GM12878 (cell line): ENCODE measurements around the gene RHOBTB1. TPM values are rescaled to one million over a fixed set of nuclear protein-coding genes. Genes with fewer than 3 reads are reported as not detected.

Experiments
- ATAC-seq: fragments of 200-7000 bp; cut with Tn5 transposase; 3 replicates; pipeline ENCODE4 v1.9.1; 2020; ENCODE audit warnings: mild to moderate bottlenecking, moderate library complexity
- BruUV-seq: library from RNA; stranded (reverse); fragments of 400-500 nt; replicated peaks from 2 replicates; lab custom pipeline; 2021; lab: Mats Ljungman, UMichigan
- CTCF ChIA-PET: fragments of 300-600 bp; sonication (Branson Sonifier 250); formaldehyde crosslinking; extraction: SDS; loops from one replicate; lab custom pipeline; 2021; ENCODE audit warnings: inconsistent platforms; lab: Yijun Ruan, JAX
- POLR2A ChIA-PET: fragments of 350-600 bp; formaldehyde crosslinking; extraction: SDS; loops from one replicate; lab custom pipeline; 2021; ENCODE audit warnings: inconsistent platforms; lab: Charles Lee
- RAD21 ChIA-PET: fragments of 300-600 bp; sonication (Branson Sonifier 250); formaldehyde crosslinking; loops from one replicate; lab custom pipeline; 2023; ENCODE audit warnings: antibody characterized with exemption; ENCODE audit not compliant: unreplicated experiment; lab: Charles Lee
- SMC1A ChIA-PET: fragments of 300-600 bp; sonication (Branson Sonifier 250); formaldehyde crosslinking; loops from one replicate; lab custom pipeline; 2023; ENCODE audit not compliant: unreplicated experiment, uncharacterized antibody; lab: Charles Lee
- DNase-seq: peaks from one replicate; pipeline ENCODE4 v3.0.0-alpha.2; 2011; ENCODE audit warnings: low read depth, low spot score
- FAIRE-seq: peaks from 3 replicates; lab custom pipeline; 2011; peaks lifted over from hg19 to GRCh38; lab: Jason Lieb, UNC
- H2AFZ ChIP-seq: 2 replicates; pipeline ENCODE4 v1.6.0; 2011; ENCODE audit warnings: low read depth, low read length, control low read depth; ENCODE audit not compliant: control insufficient read depth
- H3K27ac ChIP-seq: 2 replicates; pipeline ENCODE4 v1.5.1; 2011; ENCODE audit warnings: control low read depth; ENCODE audit not compliant: control insufficient read depth, insufficient read depth
- H3K27me3 ChIP-seq, 2 experiments: replicated peaks in 1 of 2; 2 replicates each; pipeline versions ENCODE4 v1.6.0 to v1.6.1; 2011; ENCODE audit warnings: low read length in 1 of 2; ENCODE audit not compliant: control insufficient read depth in 2 of 2, insufficient read depth in 2 of 2
- H3K36me3 ChIP-seq, 2 experiments: 2 replicates each; pipeline ENCODE4 v1.5.1; 2011; ENCODE audit warnings: low read length in 1 of 2; ENCODE audit not compliant: control insufficient read depth in 2 of 2, insufficient read depth in 2 of 2
- H3K4me1 ChIP-seq: 2 replicates; pipeline ENCODE4 v1.6.1; 2011; ENCODE audit warnings: mild to moderate bottlenecking, low read length, moderate library complexity, mixed read lengths; ENCODE audit not compliant: control insufficient read depth, insufficient read depth
- H3K4me2 ChIP-seq: 2 replicates; pipeline ENCODE4 v1.6.0; 2011; ENCODE audit warnings: control low read depth; ENCODE audit not compliant: control insufficient read depth, insufficient read depth
- H3K4me3 ChIP-seq: fragments of 200-600 bp; sonication (generic); 2 replicates; pipeline ENCODE4 v1.5.1; 2016
- H3K79me2 ChIP-seq: 2 replicates; pipeline ENCODE4 v1.6.0; 2011; ENCODE audit warnings: low read length; ENCODE audit not compliant: control insufficient read depth, insufficient read depth
- H3K9ac ChIP-seq: 2 replicates; pipeline ENCODE4 v1.8.0; 2011; ENCODE audit warnings: low read length, control low read depth, mixed read lengths; ENCODE audit not compliant: control insufficient read depth, insufficient read depth
- H3K9me3 ChIP-seq: replicated peaks from 3 replicates; pipeline ENCODE4 v1.5.1; 2011; ENCODE audit warnings: mild to moderate bottlenecking, low read length; ENCODE audit not compliant: control insufficient read depth, insufficient read depth
- H4K20me1 ChIP-seq: 2 replicates; pipeline ENCODE4 v1.6.0; 2011; ENCODE audit not compliant: control insufficient read depth, insufficient read depth
- BACH1 ChIP-seq: fragments of 450-650 bp; IDR thresholded peaks from 2 replicates; pipeline ENCODE4 v1.6.1; 2017; ENCODE audit warnings: mild to moderate bottlenecking, borderline replicate concordance
- CBX5 ChIP-seq: sonication (generic); IDR thresholded peaks from 2 replicates; pipeline ENCODE4 v1.6.1; 2016; ENCODE audit warnings: low read depth, moderate library complexity, mild to moderate bottlenecking, inconsistent platforms
- CHD2 ChIP-seq: IDR thresholded peaks from 2 replicates; pipeline ENCODE4 v1.6.1; 2011; ENCODE audit warnings: low read depth, low read length, improper control_type of control experiment, borderline replicate concordance
- CREB1 ChIP-seq: IDR thresholded peaks from 2 replicates; pipeline ENCODE4 v1.6.1; 2012; ENCODE audit warnings: low read depth, mild to moderate bottlenecking, inconsistent platforms
- EZH2 ChIP-seq: IDR thresholded peaks from 2 replicates; pipeline ENCODE4 v1.6.1; 2012; ENCODE audit warnings: low read depth, mild to moderate bottlenecking, control low read depth, inconsistent platforms, low read length, borderline replicate concordance; ENCODE audit not compliant: control insufficient read depth
- HDAC2 ChIP-seq: fragments of 200-600 bp; sonication (generic); IDR thresholded peaks from 2 replicates; pipeline ENCODE4 v1.6.1; 2017
- JUNB ChIP-seq: IDR thresholded peaks from 2 replicates; pipeline ENCODE4 v1.6.1; 2016; ENCODE audit warnings: antibody characterized with exemption, mild to moderate bottlenecking
- ZNF384 ChIP-seq: IDR thresholded peaks from 2 replicates; pipeline ENCODE4 v1.6.1; 2012; ENCODE audit warnings: low read depth, mild to moderate bottlenecking, low read length, improper control_type of control experiment, borderline replicate concordance
- WGBS: methylation state at CpG from one replicate; pipeline ENCODE4 v1.1.6; 2016; ENCODE audit warnings: low lambda C conversion rate; ENCODE audit not compliant: insufficient replicate concordance, insufficient coverage; ENCODE audit errors: missing lambda C conversion rate; 5-methylcytosine and 5-hydroxymethylcytosine counted together
- in situ Hi-C: fragments of 300-500 bp; cut with MboI; formaldehyde crosslinking; loops from 9 replicates; pipeline ENCODE4 v1.14.3; 2018; ENCODE audit warnings: mixed read lengths
- intact Hi-C: fragments of 100-400 bp; cut with micrococcal nuclease; formaldehyde crosslinking; loops from one replicate; pipeline ENCODE4 v1.14.2; 2022; ENCODE audit not compliant: unreplicated experiment
- polyA plus RNA-seq, 11 experiments: library from polyadenylated mRNA; depleted of rRNA in 4 of 11; unstranded in 6 of 11; stranded (reverse) in 5 of 11; fragments of >200 nt; fragmentation: Nextera tagmentation in 4 of 11; fragmentation: Illumina TruSeq in 1 of 11; extraction: Ambion mirVana in 4 of 11; extraction: Trizol in 1 of 11; gene quantifications; 1 replicate in 1 of 11; 2 replicates in 10 of 11; pipeline versions ENCODE4 v1.2.1 to v1.2.3, GENCODE V29; 2011 to 2016; ENCODE audit warnings: inconsistent platforms in 2 of 11, missing spikeins in 2 of 11, low read depth in 1 of 11
- total RNA-seq, 4 experiments: library from RNA; depleted of rRNA in 3 of 4; stranded (reverse); fragments of >200 nt in 3 of 4; fragmentation: Illumina TruSeq in 1 of 4; extraction: Trizol in 1 of 4; gene quantifications; 2 replicates each; pipeline versions ENCODE4 v1.2.1 to v1.2.3, GENCODE V29; 2013 to 2021
- TF ChIP-seq, protein P1 (sequence below): fragments of 450-650 bp; IDR thresholded peaks from 2 replicates; pipeline ENCODE4 v1.6.1; 2017; ENCODE audit warnings: mild to moderate bottlenecking
- TF ChIP-seq, protein P2 (sequence below): fragments of 450-650 bp; conservative IDR thresholded peaks from 2 replicates; pipeline ENCODE4 v1.6.1; 2017; ENCODE audit warnings: mild to moderate bottlenecking, moderate library complexity
- TF ChIP-seq, protein P3 (sequence below): fragments of 450-650 bp; IDR thresholded peaks from 2 replicates; pipeline ENCODE4 v1.6.1; 2017; ENCODE audit warnings: borderline replicate concordance
- TF ChIP-seq, protein P4 (sequence below): IDR thresholded peaks from 2 replicates; pipeline ENCODE4 v1.6.1; 2011; ENCODE audit warnings: low read depth, mild to moderate bottlenecking, low read length, moderate library complexity, borderline replicate concordance; ENCODE audit errors: extremely low read depth
- TF ChIP-seq, protein P5 (sequence below): fragments of 450-650 bp; IDR thresholded peaks from 2 replicates; pipeline ENCODE4 v1.6.1; 2018; ENCODE audit warnings: borderline replicate concordance, mild to moderate bottlenecking; ENCODE audit not compliant: partially characterized antibody

Gene RHOBTB1
- total and polyA plus RNA-seq, 10 of the 15 experiments (the other 5 are each of a cell fraction or from before 2014, with no cell fraction given): not detected

DNA sequence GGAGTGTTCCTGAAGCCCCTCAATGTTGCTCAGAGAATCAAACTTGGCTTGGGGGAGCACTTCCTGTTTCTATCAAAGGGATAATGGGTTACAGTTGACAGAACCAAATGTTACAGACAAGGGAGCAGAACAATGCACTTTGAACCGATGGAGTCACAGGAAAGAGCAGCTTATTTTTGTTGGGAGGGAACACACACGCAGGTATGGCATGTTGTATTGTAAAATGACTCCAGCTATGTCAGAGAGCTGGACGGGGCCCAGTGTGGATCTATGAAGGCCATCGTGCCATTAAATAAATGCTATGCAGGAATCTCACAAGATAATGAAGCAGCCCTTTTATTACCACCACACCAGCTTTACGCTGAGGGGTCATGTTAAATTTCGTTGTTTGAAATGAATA, 35.1 kb downstream of the RHOBTB1 start (continued):
- TF ChIP-seq, protein P1, sequence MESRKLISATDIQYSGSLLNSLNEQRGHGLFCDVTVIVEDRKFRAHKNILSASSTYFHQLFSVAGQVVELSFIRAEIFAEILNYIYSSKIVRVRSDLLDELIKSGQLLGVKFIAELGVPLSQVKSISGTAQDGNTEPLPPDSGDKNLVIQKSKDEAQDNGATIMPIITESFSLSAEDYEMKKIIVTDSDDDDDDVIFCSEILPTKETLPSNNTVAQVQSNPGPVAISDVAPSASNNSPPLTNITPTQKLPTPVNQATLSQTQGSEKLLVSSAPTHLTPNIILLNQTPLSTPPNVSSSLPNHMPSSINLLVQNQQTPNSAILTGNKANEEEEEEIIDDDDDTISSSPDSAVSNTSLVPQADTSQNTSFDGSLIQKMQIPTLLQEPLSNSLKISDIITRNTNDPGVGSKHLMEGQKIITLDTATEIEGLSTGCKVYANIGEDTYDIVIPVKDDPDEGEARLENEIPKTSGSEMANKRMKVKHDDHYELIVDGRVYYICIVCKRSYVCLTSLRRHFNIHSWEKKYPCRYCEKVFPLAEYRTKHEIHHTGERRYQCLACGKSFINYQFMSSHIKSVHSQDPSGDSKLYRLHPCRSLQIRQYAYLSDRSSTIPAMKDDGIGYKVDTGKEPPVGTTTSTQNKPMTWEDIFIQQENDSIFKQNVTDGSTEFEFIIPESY: no peak
- TF ChIP-seq CBX5 (no peak), CREB1 (no peak), EZH2 (no peak)
- TF ChIP-seq, protein P2, sequence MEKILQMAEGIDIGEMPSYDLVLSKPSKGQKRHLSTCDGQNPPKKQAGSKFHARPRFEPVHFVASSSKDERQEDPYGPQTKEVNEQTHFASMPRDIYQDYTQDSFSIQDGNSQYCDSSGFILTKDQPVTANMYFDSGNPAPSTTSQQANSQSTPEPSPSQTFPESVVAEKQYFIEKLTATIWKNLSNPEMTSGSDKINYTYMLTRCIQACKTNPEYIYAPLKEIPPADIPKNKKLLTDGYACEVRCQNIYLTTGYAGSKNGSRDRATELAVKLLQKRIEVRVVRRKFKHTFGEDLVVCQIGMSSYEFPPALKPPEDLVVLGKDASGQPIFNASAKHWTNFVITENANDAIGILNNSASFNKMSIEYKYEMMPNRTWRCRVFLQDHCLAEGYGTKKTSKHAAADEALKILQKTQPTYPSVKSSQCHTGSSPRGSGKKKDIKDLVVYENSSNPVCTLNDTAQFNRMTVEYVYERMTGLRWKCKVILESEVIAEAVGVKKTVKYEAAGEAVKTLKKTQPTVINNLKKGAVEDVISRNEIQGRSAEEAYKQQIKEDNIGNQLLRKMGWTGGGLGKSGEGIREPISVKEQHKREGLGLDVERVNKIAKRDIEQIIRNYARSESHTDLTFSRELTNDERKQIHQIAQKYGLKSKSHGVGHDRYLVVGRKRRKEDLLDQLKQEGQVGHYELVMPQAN: no peak
- TF ChIP-seq, all 136 proteins: peak for 0

DNA sequence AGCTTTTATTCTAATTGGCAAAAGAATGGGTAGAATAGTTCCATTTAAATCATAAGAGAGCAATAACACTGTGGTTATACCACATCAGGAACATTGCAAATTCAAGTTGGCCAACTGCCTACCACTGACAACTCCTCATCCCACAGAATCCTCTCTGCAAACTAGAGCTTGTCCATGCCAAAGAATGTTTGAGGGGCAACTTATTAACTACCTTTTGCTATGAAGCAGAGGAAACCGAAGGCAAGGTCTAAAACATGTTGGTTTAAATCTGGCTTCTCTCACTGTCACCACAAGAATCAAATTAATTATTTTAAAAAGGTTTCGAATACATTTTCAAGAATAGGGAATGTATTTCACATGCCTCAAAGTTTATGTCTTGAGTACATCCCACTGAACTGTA, 36.0 kb downstream of the RHOBTB1 start:
- Histone ChIP-seq H3K9ac (no peak overlapping the region), H3K36me3 (no peaks in the 10 kb centered on the region), H3K4me1 (no peaks in the 10 kb centered on the region), H3K4me3 (no peak overlapping the region), H3K79me2 (no peaks in the 10 kb centered on the region), H4K20me1 (no peaks in the 10 kb centered on the region), H3K4me2 (no peak overlapping the region), H3K27me3 (no peaks in the 10 kb centered on the region), H2AFZ (no peak overlapping the region), H3K9me3 (no peaks in the 10 kb centered on the region; the same call in 2 of the 3 replicates), H3K27ac (no peak overlapping the region)
- ChIA-PET RAD21 (no interaction called here), POLR2A (no interaction called here), SMC1A (no interaction called here), CTCF (no interaction called here)
- intact Hi-C loops: no loop called here
- in situ Hi-C loops: no loop called here
- no peak for ATAC-seq
- WGBS: 0% methylated on average over 2 of the region's 2 CpGs
- no peak for FAIRE-seq
- BruUV-seq: no TSS peak
- DNase-seq: no peak
- TF ChIP-seq ZNF384 (no peak), JUNB (no peak), BACH1 (no peak), CHD2 (no peak), HDAC2 (no peak)
- TF ChIP-seq, protein P3, sequence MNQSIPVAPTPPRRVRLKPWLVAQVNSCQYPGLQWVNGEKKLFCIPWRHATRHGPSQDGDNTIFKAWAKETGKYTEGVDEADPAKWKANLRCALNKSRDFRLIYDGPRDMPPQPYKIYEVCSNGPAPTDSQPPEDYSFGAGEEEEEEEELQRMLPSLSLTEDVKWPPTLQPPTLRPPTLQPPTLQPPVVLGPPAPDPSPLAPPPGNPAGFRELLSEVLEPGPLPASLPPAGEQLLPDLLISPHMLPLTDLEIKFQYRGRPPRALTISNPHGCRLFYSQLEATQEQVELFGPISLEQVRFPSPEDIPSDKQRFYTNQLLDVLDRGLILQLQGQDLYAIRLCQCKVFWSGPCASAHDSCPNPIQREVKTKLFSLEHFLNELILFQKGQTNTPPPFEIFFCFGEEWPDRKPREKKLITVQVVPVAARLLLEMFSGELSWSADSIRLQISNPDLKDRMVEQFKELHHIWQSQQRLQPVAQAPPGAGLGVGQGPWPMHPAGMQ: no peak
- TF ChIP-seq, protein P4, sequence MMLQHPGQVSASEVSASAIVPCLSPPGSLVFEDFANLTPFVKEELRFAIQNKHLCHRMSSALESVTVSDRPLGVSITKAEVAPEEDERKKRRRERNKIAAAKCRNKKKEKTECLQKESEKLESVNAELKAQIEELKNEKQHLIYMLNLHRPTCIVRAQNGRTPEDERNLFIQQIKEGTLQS: no peak
- TF ChIP-seq, protein P5, sequence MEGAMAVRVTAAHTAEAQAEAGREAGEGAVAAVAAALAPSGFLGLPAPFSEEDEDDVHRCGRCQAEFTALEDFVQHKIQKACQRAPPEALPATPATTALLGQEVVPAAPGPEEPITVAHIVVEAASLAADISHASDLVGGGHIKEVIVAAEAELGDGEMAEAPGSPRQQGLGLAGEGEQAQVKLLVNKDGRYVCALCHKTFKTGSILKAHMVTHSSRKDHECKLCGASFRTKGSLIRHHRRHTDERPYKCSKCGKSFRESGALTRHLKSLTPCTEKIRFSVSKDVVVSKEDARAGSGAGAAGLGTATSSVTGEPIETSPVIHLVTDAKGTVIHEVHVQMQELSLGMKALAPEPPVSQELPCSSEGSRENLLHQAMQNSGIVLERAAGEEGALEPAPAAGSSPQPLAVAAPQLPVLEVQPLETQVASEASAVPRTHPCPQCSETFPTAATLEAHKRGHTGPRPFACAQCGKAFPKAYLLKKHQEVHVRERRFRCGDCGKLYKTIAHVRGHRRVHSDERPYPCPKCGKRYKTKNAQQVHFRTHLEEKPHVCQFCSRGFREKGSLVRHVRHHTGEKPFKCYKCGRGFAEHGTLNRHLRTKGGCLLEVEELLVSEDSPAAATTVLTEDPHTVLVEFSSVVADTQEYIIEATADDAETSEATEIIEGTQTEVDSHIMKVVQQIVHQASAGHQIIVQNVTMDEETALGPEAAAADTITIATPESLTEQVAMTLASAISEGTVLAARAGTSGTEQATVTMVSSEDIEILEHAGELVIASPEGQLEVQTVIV: no peak
